Ramos (cell line): Measurements from ENCODE around the gene SLC25A27.

Experiments
- in situ Hi-C: fragments of 300-500 bp; cut with MboI; formaldehyde crosslinking; loops from one replicate; pipeline ENCODE4 v1.14.3; 2022; ENCODE audit warnings: low sequenced_read_pairs; ENCODE audit not compliant: unreplicated experiment

SLC25A27 gene

GRCh38 chr6:46648869-46649492 lies 3.8 kb upstream of the SLC25A27 start:
- in situ Hi-C loops = no loop called here

- in situ Hi-C loops = no loop called here
Observed at GRCh38 chr6:46651006-46651405, 1.8 kb upstream of the SLC25A27 start.

GRCh38 chr6:46651816-46652215 lies 959 bp upstream of the SLC25A27 start:
- in situ Hi-C loops = no loop called here

DNA sequence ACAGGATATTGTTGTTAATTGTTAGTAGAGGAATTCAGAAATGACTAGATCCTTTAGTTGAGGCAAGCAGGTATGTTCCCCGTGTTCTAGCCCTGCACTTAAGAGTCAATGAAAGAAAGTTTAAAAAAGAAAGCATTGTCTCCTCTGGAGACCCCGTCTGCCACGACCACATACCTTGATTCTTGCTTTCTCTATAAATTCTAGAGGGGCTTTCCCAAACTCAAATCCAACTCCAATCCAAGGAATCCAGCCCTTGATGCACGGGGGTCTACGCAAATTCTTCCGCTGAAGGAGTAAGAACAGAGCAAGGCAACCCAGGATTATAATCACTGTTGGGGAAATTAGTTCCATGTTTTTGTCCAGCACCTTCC lies 558 bp upstream of the SLC25A27 start:
- in situ Hi-C loops = no loop called here

GRCh38 chr6:46653439-46654195 lies 842 bp downstream of the SLC25A27 start:
- in situ Hi-C loops = no loop called here

GRCh38 chr6:46655803-46656202 lies 3.0 kb downstream of the SLC25A27 start:
- in situ Hi-C loops = no loop called here

DNA sequence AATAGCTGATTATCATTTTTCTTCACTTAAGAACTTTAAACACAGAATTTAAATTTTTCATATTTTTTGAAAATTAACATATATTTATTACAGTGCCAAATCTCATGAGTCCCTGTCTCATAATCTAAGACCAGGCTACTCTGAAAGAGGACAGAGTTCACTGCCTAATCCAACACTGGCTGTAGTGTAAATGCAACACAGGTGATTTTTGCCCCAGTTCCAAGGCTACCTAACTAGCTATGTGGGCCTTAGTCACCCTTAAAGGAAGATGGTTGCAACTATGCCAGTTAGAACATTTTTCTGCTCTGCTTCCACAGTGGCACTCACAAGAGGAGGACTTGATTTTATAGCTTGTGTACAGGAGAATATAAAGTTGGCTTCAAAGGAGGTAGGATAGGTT lies 4.9 kb downstream of the SLC25A27 start:
- in situ Hi-C loops = no loop called here

- in situ Hi-C loops = no loop called here
Observed at GRCh38 chr6:46661483-46661882, 8.7 kb downstream of the SLC25A27 start.

GRCh38 chr6:46667377-46667776 lies 14.6 kb downstream of the SLC25A27 start:
- in situ Hi-C loops = no loop called here

DNA sequence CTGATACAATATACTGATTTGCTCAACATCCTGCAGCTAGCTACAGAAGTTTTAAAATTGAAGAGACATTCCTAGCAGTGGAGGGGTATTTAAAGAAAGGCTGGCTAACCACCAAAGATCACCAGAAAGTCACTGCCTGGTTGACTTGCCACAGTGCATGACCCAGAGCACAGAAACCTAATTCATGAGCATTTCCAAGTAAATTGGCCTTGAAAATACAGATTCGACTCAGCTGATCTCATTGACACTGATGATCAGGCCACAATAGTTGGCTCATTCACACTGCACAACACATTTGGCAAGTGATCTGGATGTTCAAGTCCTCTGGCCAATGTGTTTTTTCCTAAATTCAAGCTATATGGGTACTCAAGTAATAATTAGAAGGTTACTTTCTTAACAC lies 21.6 kb downstream of the SLC25A27 start:
- in situ Hi-C loops = no loop called here

DNA sequence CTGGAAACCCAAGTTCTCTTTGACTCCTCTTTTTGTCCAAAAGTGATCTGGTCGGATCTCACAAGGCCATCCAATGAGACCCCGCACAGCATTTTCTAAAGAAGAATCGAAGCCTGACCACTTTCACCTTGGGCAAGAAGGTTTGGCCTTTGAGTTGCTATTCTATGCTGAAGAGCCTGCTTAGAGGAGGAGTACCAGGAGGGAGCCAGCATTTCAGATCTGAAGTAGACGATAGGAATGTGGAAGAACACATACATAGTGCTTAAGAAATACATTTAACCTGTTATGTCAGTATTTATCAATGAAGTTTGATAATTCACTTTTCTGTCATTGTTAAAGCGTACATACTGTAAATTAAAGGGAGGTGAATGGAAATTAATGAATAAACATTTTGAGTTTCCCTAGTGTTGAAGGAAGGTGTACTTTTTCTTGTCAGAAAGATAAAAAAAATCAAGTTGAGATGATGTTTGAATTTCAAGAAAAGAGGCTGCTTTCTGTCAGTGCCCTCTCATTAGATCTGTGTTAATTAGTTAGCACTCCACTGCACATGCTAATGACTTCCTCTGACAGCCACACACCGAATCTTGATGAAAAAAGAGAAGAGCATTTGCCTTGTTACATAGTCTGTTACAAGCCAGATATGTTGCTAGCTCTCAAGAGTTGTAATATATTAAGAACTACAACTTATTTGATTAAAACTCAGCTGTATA lies 24.0 kb downstream of the SLC25A27 start:
- in situ Hi-C loops = no loop called here

DNA sequence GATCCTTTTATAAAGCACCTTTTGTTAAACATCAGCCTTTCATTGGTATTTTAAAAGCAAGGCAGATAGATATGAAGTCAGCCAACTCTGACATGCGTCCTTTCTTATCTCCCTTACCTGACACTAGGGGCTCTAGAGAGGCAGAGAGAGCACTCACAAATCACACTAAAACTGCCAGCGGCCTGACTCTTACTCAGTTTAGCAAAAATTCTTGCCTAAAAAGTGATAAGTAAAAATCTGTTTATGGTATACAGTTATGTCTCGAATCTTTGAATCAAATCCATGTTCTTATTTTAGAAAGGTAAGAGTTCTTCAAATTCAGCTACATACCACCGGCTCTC lies 24.5 kb downstream of the SLC25A27 start:
- in situ Hi-C loops = no loop called here

DNA sequence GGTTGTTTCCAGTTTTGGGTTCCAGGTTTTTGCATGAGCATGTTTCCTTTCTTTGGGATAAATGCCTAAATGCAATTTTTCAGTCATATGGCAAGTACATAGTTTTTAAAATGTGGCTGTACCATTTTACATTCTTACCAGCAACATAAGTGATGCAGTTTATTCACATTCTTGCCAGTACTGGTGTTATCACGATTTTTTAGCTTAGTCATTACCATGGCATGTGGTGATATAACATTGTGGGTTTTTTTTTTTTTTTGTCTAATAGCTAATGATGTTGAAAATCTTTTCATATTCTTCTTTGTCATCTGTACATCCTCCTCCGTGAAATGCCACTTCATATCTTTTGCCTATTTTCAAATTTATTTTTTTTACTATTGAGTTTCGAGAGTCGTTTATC lies 32.0 kb downstream of the SLC25A27 start:
- in situ Hi-C loops = no loop called here

DNA sequence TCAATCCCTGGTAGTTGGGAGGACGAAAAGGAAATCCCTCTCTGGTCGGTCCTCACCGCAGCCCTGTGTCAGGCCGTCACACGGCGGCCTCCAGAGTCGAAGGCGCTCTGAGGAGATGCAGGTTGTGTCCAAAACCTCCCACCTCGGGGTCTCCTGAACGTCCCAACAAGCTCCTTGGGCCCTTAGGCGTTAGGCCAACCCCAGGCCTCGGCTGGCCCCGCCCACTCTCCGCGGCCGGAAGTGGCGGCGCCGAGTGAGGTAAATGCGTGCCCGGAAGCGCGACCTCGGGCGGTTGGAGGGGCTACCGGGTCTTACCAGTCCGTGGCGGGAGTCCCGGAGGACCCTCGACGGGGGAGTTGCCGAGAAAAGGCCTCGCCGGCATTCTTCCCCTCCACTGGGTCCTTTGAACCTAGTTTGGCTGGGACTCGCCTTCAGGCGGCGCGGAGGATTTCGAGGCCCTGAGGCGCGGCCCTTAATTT lies 34.9 kb downstream of the SLC25A27 start, which contains the start of gene TDRD6:
Gene TDRD6 (plus strand): TSS at position 267 of the 479 bp plus-strand sequence. CDS start 244 bp downstream, outside the sequence.
- in situ Hi-C loops = no loop called here

DNA sequence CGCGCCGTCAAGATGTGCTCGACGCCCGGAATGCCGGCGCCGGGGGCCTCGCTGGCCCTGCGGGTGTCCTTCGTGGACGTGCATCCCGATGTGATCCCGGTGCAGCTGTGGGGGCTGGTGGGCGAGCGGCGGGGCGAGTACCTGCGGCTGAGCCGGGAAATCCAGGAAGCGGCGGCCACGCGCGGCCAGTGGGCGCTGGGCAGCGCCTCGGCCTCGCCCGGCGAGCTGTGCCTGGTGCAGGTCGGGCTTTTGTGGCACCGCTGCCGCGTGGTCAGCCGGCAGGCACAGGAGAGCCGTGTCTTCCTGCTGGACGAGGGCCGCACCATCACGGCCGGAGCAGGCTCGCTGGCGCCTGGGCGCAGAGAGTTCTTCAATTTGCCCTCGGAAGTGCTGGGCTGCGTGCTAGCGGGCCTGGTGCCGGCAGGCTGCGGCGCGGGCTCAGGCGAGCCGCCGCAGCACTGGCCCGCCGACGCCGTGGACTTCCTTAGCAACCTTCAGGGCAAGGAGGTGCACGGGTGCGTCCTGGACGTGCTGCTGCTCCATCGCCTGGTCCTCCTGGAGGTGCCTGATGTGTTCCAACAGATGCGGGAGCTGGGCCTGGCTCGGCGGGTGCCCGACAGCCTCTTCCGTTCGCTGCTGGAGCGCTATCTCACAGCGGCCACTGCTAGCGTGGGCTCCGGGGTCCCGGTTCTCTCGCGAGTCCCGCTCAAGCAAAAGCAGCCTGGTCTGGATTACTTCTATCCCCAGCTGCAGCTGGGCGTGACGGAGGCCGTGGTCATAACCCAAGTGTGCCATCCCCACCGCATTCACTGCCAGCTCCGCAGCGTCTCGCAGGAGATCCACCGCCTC lies 35.6 kb downstream of the SLC25A27 start:
- in situ Hi-C loops = no loop called here

- in situ Hi-C loops = no loop called here
Observed at GRCh38 chr6:46688966-46689335, 36.2 kb downstream of the SLC25A27 start.

DNA sequence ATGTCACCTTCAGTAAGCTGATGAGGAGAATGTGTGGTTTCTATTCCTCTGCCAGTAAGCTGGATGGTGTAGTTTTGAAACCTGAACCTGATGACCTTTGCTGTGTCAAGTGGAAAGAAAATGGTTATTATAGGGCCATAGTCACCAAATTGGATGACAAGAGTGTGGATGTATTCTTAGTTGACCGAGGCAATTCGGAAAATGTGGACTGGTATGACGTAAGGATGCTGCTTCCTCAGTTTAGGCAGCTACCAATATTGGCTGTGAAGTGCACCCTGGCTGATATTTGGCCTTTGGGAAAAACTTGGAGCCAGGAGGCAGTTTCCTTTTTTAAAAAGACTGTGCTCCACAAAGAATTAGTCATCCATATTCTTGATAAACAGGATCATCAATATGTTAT lies 36.9 kb downstream of the SLC25A27 start:
- in situ Hi-C loops = no loop called here

DNA sequence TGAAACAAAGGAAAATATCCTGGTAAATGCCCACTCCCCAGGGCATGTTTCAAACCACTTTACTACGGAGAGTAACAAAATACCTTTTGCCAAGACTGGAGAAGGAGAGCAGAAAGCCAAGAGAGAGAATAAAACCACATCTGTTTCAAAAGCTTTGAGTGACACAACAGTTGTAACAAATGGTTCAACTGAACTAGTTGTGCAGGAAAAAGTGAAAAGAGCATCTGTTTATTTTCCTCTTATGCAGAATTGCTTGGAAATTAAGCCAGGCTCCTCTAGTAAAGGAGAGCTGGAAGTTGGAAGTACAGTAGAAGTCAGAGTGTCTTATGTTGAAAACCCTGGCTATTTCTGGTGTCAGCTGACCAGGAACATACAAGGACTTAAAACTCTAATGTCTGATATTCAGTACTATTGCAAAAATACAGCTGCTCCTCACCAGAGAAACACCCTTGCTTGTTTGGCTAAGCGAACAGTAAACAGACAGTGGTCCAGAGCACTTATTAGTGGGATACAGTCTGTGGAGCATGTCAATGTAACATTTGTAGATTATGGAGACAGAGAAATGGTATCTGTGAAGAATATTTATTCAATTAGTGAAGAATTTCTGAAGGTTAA lies 37.5 kb downstream of the SLC25A27 start:
- in situ Hi-C loops = no loop called here

DNA sequence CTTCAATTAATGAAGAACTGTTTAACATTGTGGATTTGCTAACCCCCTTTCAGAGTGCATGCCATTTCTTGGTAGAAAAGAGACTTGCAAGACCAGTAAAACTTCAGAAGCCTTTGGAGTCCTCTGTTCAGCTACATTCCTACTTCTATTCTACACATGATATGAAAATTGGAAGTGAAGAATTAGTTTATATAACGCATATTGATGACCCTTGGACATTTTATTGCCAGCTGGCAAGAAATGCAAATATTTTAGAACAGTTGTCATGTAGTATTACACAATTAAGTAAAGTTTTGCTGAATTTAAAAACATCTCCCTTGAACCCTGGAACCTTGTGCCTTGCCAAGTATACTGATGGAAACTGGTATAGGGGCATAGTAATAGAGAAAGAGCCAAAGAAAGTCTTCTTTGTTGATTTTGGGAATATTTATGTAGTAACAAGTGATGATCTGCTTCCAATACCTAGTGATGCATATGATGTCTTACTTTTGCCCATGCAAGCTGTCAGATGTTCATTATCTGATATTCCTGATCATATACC lies 38.2 kb downstream of the SLC25A27 start:
- in situ Hi-C loops = no loop called here

- in situ Hi-C loops = no loop called here
Observed at GRCh38 chr6:46699970-46700369, 47.2 kb downstream of the SLC25A27 start.
